Neural progenitor cell (in vitro differentiated cells): ENCODE data around the gene TTC9.

ENCODE experiments used
- EZH2phosphoT487 ChIP-seq: fragments of 200-600 bp; sonication (generic); IDR thresholded peaks from 2 replicates; pipeline ENCODE4 v1.6.1; 2017; ENCODE audit warnings: antibody characterized with exemption
- TF ChIP-seq, protein P1 (sequence below): fragments of 200-600 bp; sonication (generic); IDR thresholded peaks from 2 replicates; pipeline ENCODE4 v1.5.1; 2017; ENCODE audit warnings: antibody characterized with exemption, mild to moderate bottlenecking

DNA sequence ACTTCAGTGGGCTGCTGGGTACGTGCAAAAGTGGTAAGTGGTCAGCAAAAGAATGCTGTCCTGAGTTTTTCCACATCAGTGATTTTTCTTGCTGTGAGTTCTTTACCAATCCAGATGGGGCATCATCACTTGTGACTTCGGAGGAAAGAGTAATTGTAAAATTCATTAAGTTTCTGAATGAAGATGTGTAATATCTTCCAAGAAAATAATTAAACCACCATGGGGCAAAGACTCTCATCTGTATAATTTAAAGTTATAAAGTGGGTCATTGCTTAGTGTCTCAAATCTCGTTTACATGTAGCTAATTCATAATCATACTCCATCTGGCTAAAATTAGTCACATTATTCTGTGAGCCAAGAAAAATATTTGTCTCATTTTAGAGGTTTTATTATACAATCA, 30.5 kb upstream of the TTC9 start:
- TF ChIP-seq, protein P1, sequence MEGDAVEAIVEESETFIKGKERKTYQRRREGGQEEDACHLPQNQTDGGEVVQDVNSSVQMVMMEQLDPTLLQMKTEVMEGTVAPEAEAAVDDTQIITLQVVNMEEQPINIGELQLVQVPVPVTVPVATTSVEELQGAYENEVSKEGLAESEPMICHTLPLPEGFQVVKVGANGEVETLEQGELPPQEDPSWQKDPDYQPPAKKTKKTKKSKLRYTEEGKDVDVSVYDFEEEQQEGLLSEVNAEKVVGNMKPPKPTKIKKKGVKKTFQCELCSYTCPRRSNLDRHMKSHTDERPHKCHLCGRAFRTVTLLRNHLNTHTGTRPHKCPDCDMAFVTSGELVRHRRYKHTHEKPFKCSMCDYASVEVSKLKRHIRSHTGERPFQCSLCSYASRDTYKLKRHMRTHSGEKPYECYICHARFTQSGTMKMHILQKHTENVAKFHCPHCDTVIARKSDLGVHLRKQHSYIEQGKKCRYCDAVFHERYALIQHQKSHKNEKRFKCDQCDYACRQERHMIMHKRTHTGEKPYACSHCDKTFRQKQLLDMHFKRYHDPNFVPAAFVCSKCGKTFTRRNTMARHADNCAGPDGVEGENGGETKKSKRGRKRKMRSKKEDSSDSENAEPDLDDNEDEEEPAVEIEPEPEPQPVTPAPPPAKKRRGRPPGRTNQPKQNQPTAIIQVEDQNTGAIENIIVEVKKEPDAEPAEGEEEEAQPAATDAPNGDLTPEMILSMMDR, result no peak
- no peak for TF ChIP-seq EZH2phosphoT487
